OCI-LY1 (cell line): Measurements from ENCODE around the gene DRD3.

Source experiments
- H2AFZ ChIP-seq: fragments of 200-600 bp; sonication (generic), shearing (Covaris generic); 2 replicates; pipeline ENCODE4 v1.6.0; 2014; ENCODE audit warnings: antibody characterized with exemption, mild to moderate bottlenecking, low read length
- H3F3A ChIP-seq: fragments of 200-600 bp; sonication (generic), shearing (Covaris generic); 2 replicates; pipeline ENCODE4 v1.6.0; 2014; ENCODE audit warnings: mild to moderate bottlenecking, antibody characterized with exemption, low read length, moderate library complexity; ENCODE audit not compliant: insufficient read depth
- H3K27ac ChIP-seq: fragments of 200-600 bp; sonication (generic); 2 replicates; pipeline ENCODE4 v1.5.1; 2014; ENCODE audit warnings: low read length, mixed run types, mild to moderate bottlenecking, low read depth; ENCODE audit not compliant: poor library complexity, severe bottlenecking
- H3K27me3 ChIP-seq: fragments of 200-600 bp; sonication (generic); 2 replicates; pipeline ENCODE4 v1.6.0; 2014; ENCODE audit warnings: antibody characterized with exemption, mild to moderate bottlenecking, low read length, moderate library complexity; ENCODE audit not compliant: insufficient read depth
- H3K36me3 ChIP-seq: fragments of 200-600 bp; sonication (generic); 2 replicates; pipeline ENCODE4 v1.6.1; 2014; ENCODE audit warnings: mild to moderate bottlenecking, antibody characterized with exemption, low read length, moderate library complexity, mixed read lengths; ENCODE audit not compliant: insufficient read depth
- H3K4me1 ChIP-seq: fragments of 200-600 bp; sonication (generic); 2 replicates; pipeline ENCODE4 v1.5.1; 2014; ENCODE audit warnings: mild to moderate bottlenecking, low read length, moderate library complexity; ENCODE audit not compliant: insufficient read depth, severe bottlenecking
- H3K4me2 ChIP-seq: fragments of 200-600 bp; sonication (generic), shearing (Covaris generic); 2 replicates; pipeline ENCODE4 v1.6.1; 2014; ENCODE audit warnings: low read length
- H3K4me3 ChIP-seq: fragments of 200-600 bp; sonication (generic); 2 replicates; pipeline ENCODE4 v1.5.1; 2014; ENCODE audit warnings: low read length, low read depth, mild to moderate bottlenecking, mixed read lengths; ENCODE audit not compliant: poor library complexity, severe bottlenecking
- H3K79me2 ChIP-seq: fragments of 200-600 bp; shearing (Covaris generic); 2 replicates; pipeline ENCODE4 v1.6.1; 2016; ENCODE audit warnings: mixed run types, low read length, mixed read lengths; ENCODE audit not compliant: insufficient read depth
- H3K9ac ChIP-seq: fragments of 200-600 bp; sonication (generic), shearing (Covaris generic); 2 replicates; pipeline ENCODE4 v1.6.1; 2014; ENCODE audit warnings: mild to moderate bottlenecking, low read length, mixed read lengths
- H3K9me2 ChIP-seq: fragments of 200-600 bp; sonication (generic), shearing (Covaris generic); 2 replicates; pipeline ENCODE4 v1.6.1; 2014; ENCODE audit warnings: low read depth, mild to moderate bottlenecking, low read length, mixed read lengths
- H3K9me3 ChIP-seq: fragments of 200-600 bp; shearing (Covaris generic); 2 replicates; pipeline ENCODE4 v1.6.1; 2014; ENCODE audit warnings: low read length, mixed read lengths
- H4K20me1 ChIP-seq: fragments of 200-600 bp; sonication (generic), shearing (Covaris generic); 2 replicates; pipeline ENCODE4 v1.6.0; 2016; ENCODE audit warnings: mild to moderate bottlenecking, low read length; ENCODE audit not compliant: insufficient read depth
- EZH2 ChIP-seq: fragments of 200-600 bp; sonication (generic), shearing (Covaris generic); IDR thresholded peaks from 2 replicates; pipeline ENCODE4 v1.8.0; 2017; ENCODE audit warnings: borderline replicate concordance, mixed run types, mild to moderate bottlenecking, antibody characterized with exemption, low read length, moderate library complexity, mixed read lengths
- TF ChIP-seq, protein P1 (sequence below): fragments of 200-600 bp; sonication (generic), shearing (Covaris generic); IDR thresholded peaks from 2 replicates; pipeline ENCODE4 v1.5.1; 2017; ENCODE audit warnings: mild to moderate bottlenecking, antibody characterized with exemption, low read length, moderate library complexity, mixed read lengths

Gene DRD3

DNA sequence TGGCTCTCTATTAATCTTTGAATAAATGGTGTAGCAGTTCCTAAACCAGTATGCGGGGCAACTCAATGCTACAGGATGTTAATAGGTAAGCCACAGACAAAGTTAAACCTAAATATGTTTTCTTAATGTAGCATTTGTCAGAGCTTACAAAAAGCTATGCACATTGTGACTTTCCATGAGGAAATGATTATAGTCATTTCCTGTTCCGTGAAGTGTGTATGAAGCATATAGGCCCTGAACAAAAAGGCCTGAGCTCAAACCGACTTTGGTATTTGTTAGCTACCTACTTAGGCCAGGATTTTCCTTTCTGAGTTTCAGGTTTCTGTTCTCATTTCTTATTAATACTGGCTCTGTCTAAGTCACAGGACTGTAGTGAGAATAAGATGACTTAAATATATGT, 44.3 kb upstream of the DRD3 start:
- H3K27ac ChIP-seq = peak overlapping the region; percentile 56
- H3K4me3 ChIP-seq = no peak overlapping the region
- no peaks in the 10 kb centered on the region for H3K9me2 ChIP-seq
- H3K27me3 ChIP-seq = no peaks in the 10 kb centered on the region
- H3K4me2 ChIP-seq = no peak overlapping the region
- H3K79me2 ChIP-seq = no peaks in the 10 kb centered on the region
- no peaks in the 10 kb centered on the region for H3F3A ChIP-seq
- no peak overlapping the region for H3K9ac ChIP-seq
- no peaks in the 10 kb centered on the region for H4K20me1 ChIP-seq
- H2AFZ ChIP-seq = no peak overlapping the region
- peaks cover 45% of the 10 kb centered on the region for H3K4me1 ChIP-seq
- H3K36me3 ChIP-seq = peaks cover 18% of the 10 kb centered on the region; the same call in 1 of the 2 replicates
- TF ChIP-seq EZH2 = no peak
- TF ChIP-seq, protein P1, sequence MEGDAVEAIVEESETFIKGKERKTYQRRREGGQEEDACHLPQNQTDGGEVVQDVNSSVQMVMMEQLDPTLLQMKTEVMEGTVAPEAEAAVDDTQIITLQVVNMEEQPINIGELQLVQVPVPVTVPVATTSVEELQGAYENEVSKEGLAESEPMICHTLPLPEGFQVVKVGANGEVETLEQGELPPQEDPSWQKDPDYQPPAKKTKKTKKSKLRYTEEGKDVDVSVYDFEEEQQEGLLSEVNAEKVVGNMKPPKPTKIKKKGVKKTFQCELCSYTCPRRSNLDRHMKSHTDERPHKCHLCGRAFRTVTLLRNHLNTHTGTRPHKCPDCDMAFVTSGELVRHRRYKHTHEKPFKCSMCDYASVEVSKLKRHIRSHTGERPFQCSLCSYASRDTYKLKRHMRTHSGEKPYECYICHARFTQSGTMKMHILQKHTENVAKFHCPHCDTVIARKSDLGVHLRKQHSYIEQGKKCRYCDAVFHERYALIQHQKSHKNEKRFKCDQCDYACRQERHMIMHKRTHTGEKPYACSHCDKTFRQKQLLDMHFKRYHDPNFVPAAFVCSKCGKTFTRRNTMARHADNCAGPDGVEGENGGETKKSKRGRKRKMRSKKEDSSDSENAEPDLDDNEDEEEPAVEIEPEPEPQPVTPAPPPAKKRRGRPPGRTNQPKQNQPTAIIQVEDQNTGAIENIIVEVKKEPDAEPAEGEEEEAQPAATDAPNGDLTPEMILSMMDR = no peak
- peaks cover 12% of the 10 kb centered on the region for H3K9me3 ChIP-seq

DNA sequence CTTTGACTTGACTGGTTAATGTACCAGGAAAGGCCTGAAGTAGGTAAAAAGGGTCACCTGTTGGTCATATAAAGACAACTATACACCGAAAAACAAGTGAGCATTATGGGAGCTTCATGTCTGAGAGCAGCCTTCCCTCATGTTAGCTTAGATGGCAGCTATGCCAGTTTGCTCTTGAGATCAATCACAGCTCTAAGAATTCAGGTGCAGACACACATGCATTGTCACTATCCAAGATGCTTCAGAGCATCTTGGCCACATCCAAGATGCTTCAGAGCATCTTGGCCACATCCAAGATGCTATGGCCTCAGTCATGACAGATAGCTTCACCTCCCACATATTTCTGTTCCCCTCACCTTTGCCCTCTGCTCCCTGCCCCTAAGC, 43.0 kb upstream of the DRD3 start:
- Histone ChIP-seq H4K20me1 (no peaks in the 10 kb centered on the region), H3K79me2 (no peaks in the 10 kb centered on the region), H3K36me3 (peaks cover 18% of the 10 kb centered on the region; the same call in 1 of the 2 replicates), H3F3A (no peaks in the 10 kb centered on the region), H3K9me3 (peaks cover 12% of the 10 kb centered on the region), H3K4me3 (no peak overlapping the region), H3K9ac (no peak overlapping the region), H2AFZ (no peak overlapping the region), H3K4me2 (no peak overlapping the region), H3K27ac (no peak overlapping the region), H3K27me3 (no peaks in the 10 kb centered on the region), H3K9me2 (no peaks in the 10 kb centered on the region), H3K4me1 (peaks cover 58% of the 10 kb centered on the region)
- TF ChIP-seq EZH2 = no peak
- TF ChIP-seq, protein P1 = no peak

DNA sequence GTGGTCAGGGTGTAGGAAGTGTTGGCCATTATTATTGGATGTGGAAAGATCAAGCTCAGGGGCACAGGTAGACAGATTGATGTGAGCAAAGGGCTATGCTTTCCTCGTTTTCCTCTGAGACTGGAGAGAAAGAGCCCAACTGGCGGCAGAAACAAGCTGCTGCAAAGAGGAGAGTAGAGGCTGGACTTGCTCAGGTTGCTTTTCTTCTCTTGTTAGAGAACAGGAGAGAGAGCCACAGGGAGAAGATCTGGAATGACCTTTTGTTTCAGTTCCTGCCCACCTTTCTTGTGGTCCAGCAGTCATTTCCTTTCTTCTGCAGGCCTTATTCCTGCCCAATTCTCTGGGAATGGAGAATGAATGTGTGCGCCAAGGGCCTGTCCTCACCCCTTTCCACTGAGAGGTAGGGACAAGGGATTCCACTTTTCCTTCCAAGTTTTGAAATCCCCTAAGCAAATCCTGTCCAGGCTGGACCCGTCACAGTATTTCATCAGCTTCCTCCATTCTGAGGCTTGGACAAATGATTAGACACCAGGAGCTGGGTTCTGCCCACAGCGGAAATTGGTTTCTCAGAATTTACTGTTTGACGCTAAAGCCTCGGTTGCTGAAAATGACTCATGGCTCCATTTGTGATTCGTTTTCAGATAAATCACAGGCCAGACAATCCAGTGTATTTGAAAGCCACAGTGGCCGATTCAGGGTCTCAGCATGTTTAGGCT, 42.5 kb upstream of the DRD3 start:
- no peak overlapping the region for H2AFZ ChIP-seq

More for the DNA sequence above, 42.5 kb upstream of the DRD3 start:
- Histone ChIP-seq H3K27ac (no peak overlapping the region), H3K4me3 (no peak overlapping the region), H4K20me1 (no peaks in the 10 kb centered on the region), H3K36me3 (peaks cover 18% of the 10 kb centered on the region; the same call in 1 of the 2 replicates), H3K79me2 (no peaks in the 10 kb centered on the region), H3K9me2 (no peaks in the 10 kb centered on the region), H3K4me2 (no peak overlapping the region), H3F3A (no peaks in the 10 kb centered on the region), H3K9ac (no peak overlapping the region), H3K9me3 (peaks cover 12% of the 10 kb centered on the region), H3K27me3 (no peaks in the 10 kb centered on the region), H3K4me1 (peaks cover 58% of the 10 kb centered on the region)
- TF ChIP-seq, protein P1 = no peak
- TF ChIP-seq EZH2 = no peak
